AG10803 (cell line): ENCODE measurements around the gene ATP8B3.

Experiments
- DNase-seq: peaks from one replicate; pipeline ENCODE4 v3.0.0; 2010; ENCODE audit warnings: low read depth
- H3K4me3 ChIP-seq: 2 replicates; pipeline ENCODE4 v1.5.1; 2011; ENCODE audit warnings: mild to moderate bottlenecking, low read length, control low read depth
- CTCF ChIP-seq: conservative IDR thresholded peaks from 2 replicates; pipeline ENCODE4 v1.5.1; 2011; ENCODE audit warnings: mild to moderate bottlenecking, low read length, control low read depth, inconsistent platforms

Gene ATP8B3

GRCh38 chr19:1760020-1760419, 52.1 kb downstream of the ATP8B3 start:
- no peak for DNase-seq
- no peak overlapping the region for H3K4me3 ChIP-seq
- no peak for TF ChIP-seq CTCF

GRCh38 chr19:1758959-1759903, 52.8 kb downstream of the ATP8B3 start:
- no peak for DNase-seq
- TF ChIP-seq CTCF = no peak
- H3K4me3 ChIP-seq = no peak overlapping the region

DNA sequence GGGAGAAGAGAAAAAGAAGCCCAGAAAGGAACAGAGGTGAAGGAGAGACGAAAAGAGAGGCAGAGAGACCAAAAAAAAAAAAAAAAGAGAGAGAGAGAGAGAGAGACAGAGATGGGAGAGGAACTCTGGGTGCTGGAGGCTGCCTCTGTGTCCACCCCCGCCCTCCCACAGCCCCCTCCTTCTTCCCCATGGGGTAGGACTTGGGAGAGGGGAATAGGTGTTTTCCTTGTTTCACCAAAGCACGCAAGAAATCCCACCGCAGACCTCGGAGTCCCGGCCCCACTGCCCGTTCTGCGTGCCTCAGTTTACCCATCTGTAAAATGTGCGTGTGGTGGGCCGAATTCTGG, 53.9 kb downstream of the ATP8B3 start:
- no peak for TF ChIP-seq CTCF
- no peak overlapping the region for H3K4me3 ChIP-seq
- DNase-seq = no peak

- no peak for TF ChIP-seq CTCF
- no peak overlapping the region for H3K4me3 ChIP-seq
- DNase-seq = no peak
Measured at GRCh38 chr19:1757468-1758230, 54.4 kb downstream of the ATP8B3 start.

DNA sequence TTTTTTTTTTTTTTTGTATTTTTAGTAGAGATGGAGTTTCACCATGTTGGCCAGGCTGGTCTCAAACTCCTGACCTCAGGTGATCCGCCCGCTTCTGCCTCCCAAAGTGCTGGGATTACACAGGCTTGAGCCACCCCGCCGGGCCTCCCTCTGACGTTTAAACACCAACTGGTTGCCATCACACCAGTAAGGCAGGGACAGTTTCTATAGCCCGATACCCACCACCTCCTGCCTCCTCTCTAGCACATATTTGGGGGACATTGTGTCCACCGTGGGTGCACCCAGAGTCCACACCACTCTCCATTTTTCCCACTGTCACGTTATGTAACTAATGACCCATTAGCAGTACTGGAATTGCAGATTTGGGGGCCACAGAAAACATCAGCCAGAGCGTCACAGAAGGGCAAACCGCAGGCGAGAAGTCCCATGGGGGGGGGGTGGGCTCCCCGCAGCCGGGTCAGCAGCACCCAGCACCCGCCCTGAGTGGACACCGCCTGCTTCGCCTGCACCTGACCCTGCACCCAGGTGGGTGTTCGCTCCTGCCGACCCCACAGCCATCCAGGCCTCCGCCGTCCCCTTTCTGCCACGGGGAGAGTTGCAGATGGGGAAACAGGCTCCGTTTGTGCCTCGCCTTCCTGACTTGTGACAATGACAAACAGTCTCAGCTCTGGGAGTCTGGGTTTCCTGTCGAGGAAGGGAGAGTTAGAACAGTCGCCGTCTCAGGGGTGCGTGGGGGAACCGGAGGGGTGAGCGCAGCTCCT, 55.2 kb downstream of the ATP8B3 start:
- no peak for DNase-seq
- H3K4me3 ChIP-seq = no peak overlapping the region
- no peak for TF ChIP-seq CTCF

DNA sequence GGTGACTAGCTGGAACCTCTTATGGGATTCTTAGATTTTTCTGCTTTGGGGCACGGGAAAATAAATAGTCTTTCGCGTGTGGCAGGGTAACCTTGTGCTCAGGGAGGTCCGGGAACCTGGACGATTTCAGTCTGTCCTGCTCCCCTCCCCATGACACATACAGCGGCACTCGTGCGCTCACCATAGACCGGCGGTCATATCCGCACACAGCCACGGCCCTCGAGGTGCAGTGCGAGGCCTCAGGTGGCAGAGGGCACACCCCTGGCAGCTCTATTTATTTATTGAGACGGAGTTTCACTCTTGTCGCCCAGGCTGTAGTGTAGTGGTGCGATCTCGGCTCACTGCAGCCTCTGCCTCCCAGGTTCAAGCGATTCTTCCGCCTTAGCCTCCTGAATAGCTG, 55.8 kb downstream of the ATP8B3 start:
- TF ChIP-seq CTCF = no peak
- DNase-seq = no peak
- H3K4me3 ChIP-seq = no peak overlapping the region
